Middle frontal gyrus (tissue), 1 donor: Measurements from ENCODE around the gene MRPL50.

ENCODE experiments used
- DNase-seq: peaks from one replicate; pipeline ENCODE4 v3.0.0-alpha.2; 2015; ENCODE audit warnings: low spot score; ENCODE audit errors: extremely low spot score

Gene MRPL50

GRCh38 chr9:101398068-101398929 is at the start of gene MRPL50, which contains the start of gene ZNF189:
TSS of gene MRPL50 (minus strand) at chr9:101398618. CDS start at chr9:101398592, 26 bp downstream.
TSS of gene ZNF189 (plus strand) at chr9:101398851. CDS start at chr9:101399157, 306 bp downstream.
- peak; percentile 100 for DNase-seq

- DNase-seq: no peak
These were observed 48.3 kb upstream of the MRPL50 start for GRCh38 chr9:101446732-101447131.

- DNase-seq: no peak
These were observed 47.1 kb upstream of the MRPL50 start for GRCh38 chr9:101445353-101446029.

GRCh38 chr9:101443364-101443771 is 45.0 kb upstream of the MRPL50 start:
- DNase-seq: no peak

GRCh38 chr9:101442736-101443135 is 44.3 kb upstream of the MRPL50 start:
- no peak for DNase-seq

- no peak for DNase-seq
These were observed 43.9 kb upstream of the MRPL50 start for GRCh38 chr9:101442318-101442717.

- no peak for DNase-seq
These were observed 42.4 kb upstream of the MRPL50 start for GRCh38 chr9:101440714-101441230.

GRCh38 chr9:101438523-101438922 is 40.1 kb upstream of the MRPL50 start:
- DNase-seq: no peak

- no peak for DNase-seq
These were observed 39.4 kb upstream of the MRPL50 start for GRCh38 chr9:101437806-101438232.

- DNase-seq: no peak
These were observed 37.2 kb upstream of the MRPL50 start, which contains the start of gene ALDOB for GRCh38 chr9:101435601-101436079. TSS of gene ALDOB (minus strand) at chr9:101435774. CDS start at chr9:101430887, 4,887 bp downstream.

GRCh38 chr9:101434998-101435397 is 36.6 kb upstream of the MRPL50 start:
- DNase-seq: no peak

- DNase-seq: no peak
These were observed 34.8 kb upstream of the MRPL50 start for GRCh38 chr9:101433229-101433628.

GRCh38 chr9:101432740-101433139 is 34.3 kb upstream of the MRPL50 start:
- DNase-seq: no peak

- no peak for DNase-seq
These were observed 33.8 kb upstream of the MRPL50 start for GRCh38 chr9:101432171-101432570.

- no peak for DNase-seq
These were observed 31.3 kb upstream of the MRPL50 start for GRCh38 chr9:101429736-101430135.

GRCh38 chr9:101428909-101429308 is 30.5 kb upstream of the MRPL50 start:
- no peak for DNase-seq

GRCh38 chr9:101427957-101428655 is 29.7 kb upstream of the MRPL50 start:
- DNase-seq: no peak

- no peak for DNase-seq
These were observed 28.9 kb upstream of the MRPL50 start for GRCh38 chr9:101427358-101427757.

- DNase-seq: no peak
These were observed 23.2 kb upstream of the MRPL50 start for GRCh38 chr9:101421653-101422065.

GRCh38 chr9:101419863-101420262 is 21.4 kb upstream of the MRPL50 start:
- DNase-seq: no peak
